ENCODE data around the gene NTPCR.

- TF ChIP-seq CTCF (conservative IDR thresholded peaks at IDR 0.05) = no peak
- TF ChIP-seq EZH2 (IDR thresholded peaks at IDR 0.05; ENCODE audit: low read depth) = no peak
Measured at GRCh38 chr1:232949636-232950196, 695 bp upstream of the NTPCR start.

Data from PC-9 (cell line).